Lower leg skin (tissue), 3 donors: ENCODE measurements around the gene AADACL3.

Source experiments
- POLR2A ChIP-seq, 2 donors: fragments of 450-650 bp; IDR thresholded peaks; one replicate each; pipeline ENCODE4 v1.6.1; 2016 to 2017; ENCODE audit warnings: antibody characterized with exemption in 2 of 2, mild to moderate bottlenecking in 1 of 2, moderate library complexity in 1 of 2
- TF ChIP-seq, protein P1 (sequence below), 3 donors: fragments of 450-650 bp; IDR thresholded peaks; one replicate each; pipeline ENCODE4 v1.5.1; 2016; ENCODE audit warnings: antibody characterized with exemption in 3 of 3, mild to moderate bottlenecking in 3 of 3, moderate library complexity in 2 of 3

DNA sequence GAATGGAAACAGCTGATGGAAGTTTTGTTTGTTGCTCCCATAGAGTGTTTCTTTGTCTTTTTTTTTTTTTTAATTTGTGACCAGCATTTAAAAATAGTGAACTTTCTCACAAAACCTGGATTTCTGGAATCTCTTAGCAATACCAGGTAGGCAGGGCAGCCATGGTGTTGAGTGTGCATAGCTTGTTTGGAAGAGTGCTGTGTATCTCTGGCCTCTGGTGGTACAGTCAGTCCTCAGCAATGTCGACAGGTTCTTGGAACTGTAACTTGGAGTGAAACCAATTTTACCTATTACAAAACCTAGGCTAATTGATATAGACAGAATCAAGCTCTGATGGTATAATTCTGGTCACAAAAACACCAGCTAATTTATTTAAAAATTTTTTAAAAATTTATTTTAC lies 6.7 kb downstream of the AADACL3 start:
- TF ChIP-seq, protein P1, sequence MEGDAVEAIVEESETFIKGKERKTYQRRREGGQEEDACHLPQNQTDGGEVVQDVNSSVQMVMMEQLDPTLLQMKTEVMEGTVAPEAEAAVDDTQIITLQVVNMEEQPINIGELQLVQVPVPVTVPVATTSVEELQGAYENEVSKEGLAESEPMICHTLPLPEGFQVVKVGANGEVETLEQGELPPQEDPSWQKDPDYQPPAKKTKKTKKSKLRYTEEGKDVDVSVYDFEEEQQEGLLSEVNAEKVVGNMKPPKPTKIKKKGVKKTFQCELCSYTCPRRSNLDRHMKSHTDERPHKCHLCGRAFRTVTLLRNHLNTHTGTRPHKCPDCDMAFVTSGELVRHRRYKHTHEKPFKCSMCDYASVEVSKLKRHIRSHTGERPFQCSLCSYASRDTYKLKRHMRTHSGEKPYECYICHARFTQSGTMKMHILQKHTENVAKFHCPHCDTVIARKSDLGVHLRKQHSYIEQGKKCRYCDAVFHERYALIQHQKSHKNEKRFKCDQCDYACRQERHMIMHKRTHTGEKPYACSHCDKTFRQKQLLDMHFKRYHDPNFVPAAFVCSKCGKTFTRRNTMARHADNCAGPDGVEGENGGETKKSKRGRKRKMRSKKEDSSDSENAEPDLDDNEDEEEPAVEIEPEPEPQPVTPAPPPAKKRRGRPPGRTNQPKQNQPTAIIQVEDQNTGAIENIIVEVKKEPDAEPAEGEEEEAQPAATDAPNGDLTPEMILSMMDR (IDR thresholded peaks at IDR 0.05) = no peak
- TF ChIP-seq POLR2A (IDR thresholded peaks at IDR 0.05) = no peak
